NCI-H1105 treated with DMSO at 0.1 percent for 48 hours (cell line): ENCODE data around the gene MCOLN3.
"Not testable (repeated sequence)": the region's sequence is repeated elsewhere in the genome, so short reads cannot be mapped to it uniquely, and the experiment has no call there.

Source experiments
- DNase-seq: peaks from one replicate; lab custom pipeline; 2025; lab: John Stamatoyannopoulos, UW

Gene MCOLN3

GRCh38 chr1:84991097-84991920 is 57.0 kb downstream of the MCOLN3 start:
- no peak for DNase-seq

GRCh38 chr1:84988588-84988987 is 59.7 kb downstream of the MCOLN3 start:
- DNase-seq: no peak

- DNase-seq: not testable (repeated sequence)
These were observed 61.7 kb downstream of the MCOLN3 start for GRCh38 chr1:84986561-84986960.

GRCh38 chr1:84985365-84985764 is 62.9 kb downstream of the MCOLN3 start:
- DNase-seq: no peak

GRCh38 chr1:84982395-84982794 is 65.9 kb downstream of the MCOLN3 start:
- DNase-seq: no peak

- no peak for DNase-seq
These were observed 73.3 kb downstream of the MCOLN3 start for GRCh38 chr1:84975035-84975434.

- DNase-seq: no peak
These were observed 74.6 kb downstream of the MCOLN3 start for GRCh38 chr1:84973498-84974334.

GRCh38 chr1:84972377-84972987 is 75.8 kb downstream of the MCOLN3 start:
- DNase-seq: no peak

- no peak for DNase-seq
These were observed 76.3 kb downstream of the MCOLN3 start for GRCh38 chr1:84971957-84972356.

- no peak for DNase-seq
These were observed 78.6 kb downstream of the MCOLN3 start for GRCh38 chr1:84969489-84970250.

- no peak for DNase-seq
These were observed 79.4 kb downstream of the MCOLN3 start for GRCh38 chr1:84968865-84969264.

- no peak for DNase-seq
These were observed 80.2 kb downstream of the MCOLN3 start for GRCh38 chr1:84968101-84968500.
